ENCODE results near the gene KCNN3.

DNA sequence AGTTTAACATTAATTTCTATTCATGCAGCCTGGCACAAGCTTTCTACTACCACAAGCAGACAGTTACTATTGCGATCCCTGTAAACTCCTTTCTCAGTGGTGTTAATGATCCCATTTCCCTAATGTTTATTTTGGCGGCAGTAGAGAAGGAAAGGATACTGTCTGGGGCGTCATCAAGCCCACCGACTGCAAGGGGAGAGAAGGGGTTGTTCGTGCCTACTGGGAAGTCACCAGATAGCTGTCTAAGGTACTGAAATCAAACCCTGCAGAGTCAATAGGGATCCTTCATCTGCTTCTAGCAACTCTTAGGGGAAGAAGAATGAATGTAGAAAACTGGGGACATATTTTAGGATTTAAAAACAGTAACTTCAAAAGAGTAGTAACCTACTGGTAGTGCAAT, 166.9 kb downstream of the KCNN3 start:
- TF ChIP-seq, protein P1, sequence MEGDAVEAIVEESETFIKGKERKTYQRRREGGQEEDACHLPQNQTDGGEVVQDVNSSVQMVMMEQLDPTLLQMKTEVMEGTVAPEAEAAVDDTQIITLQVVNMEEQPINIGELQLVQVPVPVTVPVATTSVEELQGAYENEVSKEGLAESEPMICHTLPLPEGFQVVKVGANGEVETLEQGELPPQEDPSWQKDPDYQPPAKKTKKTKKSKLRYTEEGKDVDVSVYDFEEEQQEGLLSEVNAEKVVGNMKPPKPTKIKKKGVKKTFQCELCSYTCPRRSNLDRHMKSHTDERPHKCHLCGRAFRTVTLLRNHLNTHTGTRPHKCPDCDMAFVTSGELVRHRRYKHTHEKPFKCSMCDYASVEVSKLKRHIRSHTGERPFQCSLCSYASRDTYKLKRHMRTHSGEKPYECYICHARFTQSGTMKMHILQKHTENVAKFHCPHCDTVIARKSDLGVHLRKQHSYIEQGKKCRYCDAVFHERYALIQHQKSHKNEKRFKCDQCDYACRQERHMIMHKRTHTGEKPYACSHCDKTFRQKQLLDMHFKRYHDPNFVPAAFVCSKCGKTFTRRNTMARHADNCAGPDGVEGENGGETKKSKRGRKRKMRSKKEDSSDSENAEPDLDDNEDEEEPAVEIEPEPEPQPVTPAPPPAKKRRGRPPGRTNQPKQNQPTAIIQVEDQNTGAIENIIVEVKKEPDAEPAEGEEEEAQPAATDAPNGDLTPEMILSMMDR (IDR thresholded peaks at IDR 0.05) = no peak
- TF ChIP-seq POLR2A (IDR thresholded peaks at IDR 0.05) = no peak
